Common myeloid progenitor, CD34-positive (primary cell): ENCODE results near the gene TIMD4.
A peak's percentile ranks its signal among the peaks of the same experiment; 100 is the strongest.

ENCODE experiments used
- CTCF ChIA-PET: fragments of 350-600 bp; sonication (Branson Sonifier 250); formaldehyde crosslinking; loops from one replicate; lab custom pipeline; 2021; ENCODE audit warnings: antibody characterized with exemption; lab: Charles Lee
- POLR2A ChIA-PET: fragments of 350-600 bp; sonication (Branson Sonifier 250); formaldehyde crosslinking; loops from one replicate; lab custom pipeline; 2021; ENCODE audit warnings: antibody characterized with exemption; lab: Charles Lee
- DNase-seq, 3 donors: peaks; one replicate each; pipeline versions ENCODE4 v3.0.0 to v3.0.0-alpha.2; 2013
- H3K27ac ChIP-seq, 2 experiments: 1 replicate in 1 of 2; 2 replicates in 1 of 2; pipeline ENCODE4 v1.7.0; 2013; ENCODE audit warnings: inconsistent platforms in 2 of 2, low read length in 2 of 2, mild to moderate bottlenecking in 2 of 2, low read depth in 1 of 2, moderate library complexity in 1 of 2; ENCODE audit not compliant: severe bottlenecking in 2 of 2, insufficient read depth in 1 of 2, poor library complexity in 1 of 2
- H3K27me3 ChIP-seq, 5 experiments: replicated peaks in 2 of 5; 1 replicate in 3 of 5; 2 replicates in 2 of 5; pipeline versions ENCODE4 v1.6.1 to v1.7.0; 2013; ENCODE audit warnings: low read length in 4 of 5, mild to moderate bottlenecking in 2 of 5, moderate library complexity in 2 of 5, inconsistent platforms in 1 of 5; ENCODE audit not compliant: insufficient read depth in 5 of 5, control insufficient read depth in 4 of 5
- H3K36me3 ChIP-seq, 4 experiments: 1 replicate in 2 of 4; 2 replicates in 2 of 4; pipeline versions ENCODE4 v1.6.1 to v1.7.0; 2013; ENCODE audit warnings: low read length in 3 of 4, control low read depth in 1 of 4, mild to moderate bottlenecking in 1 of 4; ENCODE audit not compliant: control insufficient read depth in 4 of 4, insufficient read depth in 4 of 4
- H3K4me1 ChIP-seq, 4 experiments: 1 replicate in 3 of 4; 2 replicates in 1 of 4; pipeline versions ENCODE4 v1.6.1 to v1.7.1; 2013; ENCODE audit warnings: low read length in 3 of 4, mild to moderate bottlenecking in 3 of 4, control low read depth in 1 of 4, inconsistent platforms in 1 of 4, moderate library complexity in 1 of 4; ENCODE audit not compliant: control insufficient read depth in 4 of 4, insufficient read depth in 4 of 4; ENCODE audit errors: control extremely low read depth in 1 of 4
- H3K4me3 ChIP-seq, 7 experiments: 1 replicate in 4 of 7; 2 replicates in 3 of 7; pipeline versions ENCODE4 v1.5.1 to v1.7.0; 2013; ENCODE audit warnings: mild to moderate bottlenecking in 7 of 7, low read length in 6 of 7, moderate library complexity in 6 of 7, inconsistent platforms in 2 of 7, low read depth in 2 of 7, control low read depth in 1 of 7; ENCODE audit not compliant: insufficient read depth in 4 of 7, control insufficient read depth in 1 of 7; ENCODE audit errors: extremely low read depth in 1 of 7
- H3K9me3 ChIP-seq, 5 experiments: 1 replicate in 4 of 5; 2 replicates in 1 of 5; pipeline versions ENCODE4 v1.6.1 to v1.7.1; 2013; ENCODE audit warnings: low read length in 4 of 5, mild to moderate bottlenecking in 2 of 5, inconsistent platforms in 1 of 5, low read depth in 1 of 5, moderate library complexity in 1 of 5; ENCODE audit not compliant: control insufficient read depth in 4 of 5, insufficient read depth in 2 of 5; ENCODE audit errors: control extremely low read depth in 1 of 5
- WGBS: methylation state at CpG from one replicate; pipeline ENCODE4 v1.1.5; 2013; ENCODE audit not compliant: insufficient coverage; 5-methylcytosine and 5-hydroxymethylcytosine counted together

The TIMD4 gene

GRCh38 chr5:156913719-156914370 is 49.2 kb downstream of the TIMD4 start:
- Histone ChIP-seq H3K9me3 (no peaks in the 10 kb centered on the region), H3K27ac (no peak overlapping the region), H3K27me3 (no peaks in the 10 kb centered on the region), H3K36me3 (no peaks in the 10 kb centered on the region), H3K4me3 (no peak overlapping the region), H3K4me1 (peaks cover 0 to 11% (median 6%) of the 10 kb centered on the region in 4 experiments)
- POLR2A ChIA-PET: no interaction called here
- 75% methylated on average over 4 of the region's 5 CpGs for WGBS
- DNase-seq: peak in 2 of 3 donors; percentile 59 to 64
- CTCF ChIA-PET: interaction anchor here (0.6 kb wide), 1 partner anchor 25 kb away, joined by 3 read pairs; no protein-coding TSS in a partner anchor

GRCh38 chr5:156913355-156913718 is 49.7 kb downstream of the TIMD4 start:
- H3K4me1 ChIP-seq: peaks cover 0 to 11% (median 6%) of the 10 kb centered on the region in 4 experiments
- ChIA-PET CTCF (no interaction called here), POLR2A (no interaction called here)
- H3K9me3 ChIP-seq: no peaks in the 10 kb centered on the region
- no peaks in the 10 kb centered on the region for H3K36me3 ChIP-seq
- H3K4me3 ChIP-seq: no peak overlapping the region
- DNase-seq: no peak
- no peak overlapping the region for H3K27ac ChIP-seq
- 100% methylated on average over 3 of the region's 3 CpGs for WGBS
- no peaks in the 10 kb centered on the region for H3K27me3 ChIP-seq

- Histone ChIP-seq H3K9me3 (no peaks in the 10 kb centered on the region), H3K27me3 (no peaks in the 10 kb centered on the region), H3K4me3 (no peak overlapping the region), H3K27ac (no peak overlapping the region), H3K36me3 (no peaks in the 10 kb centered on the region), H3K4me1 (peaks cover 0 to 11% (median 6%) of the 10 kb centered on the region in 4 experiments)
- ChIA-PET CTCF (no interaction called here), POLR2A (no interaction called here)
- WGBS: 100% methylated on average over 1 of the region's 5 CpGs
- no peak for DNase-seq
Measured at GRCh38 chr5:156912869-156913268, 50.2 kb downstream of the TIMD4 start.

- H3K27me3 ChIP-seq: peaks cover 0 to 2% (median 0%) of the 10 kb centered on the region in 5 experiments
- H3K9me3 ChIP-seq: no peaks in the 10 kb centered on the region
- CTCF ChIA-PET: no interaction called here
- peaks cover 0 to 8% (median 5%) of the 10 kb centered on the region in 4 experiments for H3K4me1 ChIP-seq
- no peak overlapping the region for H3K4me3 ChIP-seq
- H3K36me3 ChIP-seq: no peaks in the 10 kb centered on the region
- DNase-seq: no peak
- POLR2A ChIA-PET: no interaction called here
- WGBS: 100% methylated on average over 2 of the region's 6 CpGs
- H3K27ac ChIP-seq: no peak overlapping the region
Measured at GRCh38 chr5:156909180-156909579, 53.8 kb downstream of the TIMD4 start.

GRCh38 chr5:156907667-156908066 is 55.4 kb downstream of the TIMD4 start:
- WGBS: 90% methylated on average over 6 of the region's 6 CpGs
- DNase-seq: no peak
- H3K4me3 ChIP-seq: no peak overlapping the region
- POLR2A ChIA-PET: no interaction called here
- no peak overlapping the region for H3K27ac ChIP-seq
- CTCF ChIA-PET: no interaction called here
- peaks cover 0 to 2% (median 0%) of the 10 kb centered on the region in 5 experiments for H3K27me3 ChIP-seq
- no peaks in the 10 kb centered on the region for H3K9me3 ChIP-seq
- no peaks in the 10 kb centered on the region for H3K36me3 ChIP-seq
- no peaks in the 10 kb centered on the region for H3K4me1 ChIP-seq

GRCh38 chr5:156906807-156907206 is 56.2 kb downstream of the TIMD4 start:
- Histone ChIP-seq H3K27me3 (peaks cover 0 to 2% (median 0%) of the 10 kb centered on the region in 5 experiments), H3K27ac (no peak overlapping the region), H3K36me3 (no peaks in the 10 kb centered on the region), H3K9me3 (no peaks in the 10 kb centered on the region), H3K4me1 (no peaks in the 10 kb centered on the region), H3K4me3 (no peak overlapping the region)
- ChIA-PET CTCF (no interaction called here), POLR2A (no interaction called here)
- no peak for DNase-seq
- WGBS: 94% methylated on average over 2 of the region's 3 CpGs

- Histone ChIP-seq H3K9me3 (no peaks in the 10 kb centered on the region), H3K27ac (no peak overlapping the region), H3K27me3 (peaks cover 0 to 1% (median 0%) of the 10 kb centered on the region in 5 experiments), H3K4me1 (no peaks in the 10 kb centered on the region), H3K36me3 (no peaks in the 10 kb centered on the region), H3K4me3 (no peak overlapping the region)
- 96% methylated on average over 5 of the region's 7 CpGs for WGBS
- POLR2A ChIA-PET: no interaction called here
- CTCF ChIA-PET: no interaction called here
- no peak for DNase-seq
Measured at GRCh38 chr5:156896546-156896945, 66.5 kb downstream of the TIMD4 start.
